Esophagus squamous epithelium (tissue), 5 donors: ENCODE measurements around the gene CIBAR2. TPM values are rescaled to one million over a fixed set of nuclear protein-coding genes. Genes with fewer than 3 reads are reported as not detected.

Source experiments
- DNase-seq: peaks from one replicate; lab custom pipeline; 2025; lab: John Stamatoyannopoulos, UW
- H3K27ac ChIP-seq, 4 donors: fragments of 200-600 bp; sonication (generic); one replicate each; pipeline ENCODE4 v1.5.1; 2016 to 2019; ENCODE audit warnings: mild to moderate bottlenecking in 1 of 4
- H3K27me3 ChIP-seq, 4 donors: fragments of 200-600 bp; sonication (generic); 1 replicate in 3 of 4; 2 replicates in 1 of 4; pipeline versions ENCODE4 v1.5.1 to v1.6.0; 2017 to 2021; ENCODE audit warnings: antibody characterized with exemption in 1 of 4
- H3K36me3 ChIP-seq, 3 donors: fragments of 200-600 bp; sonication (generic); one replicate each; pipeline ENCODE4 v1.5.1; 2016 to 2019
- H3K4me1 ChIP-seq, 3 donors: fragments of 200-600 bp; sonication (generic); one replicate each; pipeline ENCODE4 v1.5.1; 2017 to 2019
- H3K4me3 ChIP-seq, 4 donors: fragments of 200-600 bp; sonication (generic); 1 replicate in 3 of 4; 2 replicates in 1 of 4; pipeline ENCODE4 v1.5.1; 2016 to 2019; ENCODE audit warnings: mild to moderate bottlenecking in 2 of 4, moderate library complexity in 1 of 4
- H3K9me3 ChIP-seq, 3 donors: fragments of 200-600 bp; sonication (generic); one replicate each; pipeline ENCODE4 v1.5.1; 2016 to 2019
- POLR2A ChIP-seq, 4 donors: fragments of 450-650 bp; IDR thresholded peaks; one replicate each; pipeline ENCODE4 v1.6.1; 2017; ENCODE audit warnings: antibody characterized with exemption in 4 of 4, mild to moderate bottlenecking in 4 of 4, moderate library complexity in 3 of 4
- WGBS, 2 donors: methylation state at CpG; one replicate each; pipeline ENCODE4 v1.1.5; 2018; 5-methylcytosine and 5-hydroxymethylcytosine counted together
- intact Hi-C: fragments of 100-400 bp; cut with DNase I; formaldehyde crosslinking; loops from one replicate; pipeline ENCODE4 v1.15.0; 2022
- total RNA-seq, 4 donors: library from RNA; depleted of rRNA; stranded (reverse); fragments of >200 nt; gene quantifications; one replicate each; pipeline ENCODE4 v1.1.0, GENCODE V29; 2016
- TF ChIP-seq, protein P1 (sequence below), 6 experiments: fragments of 450-650 bp in 4 of 6; fragments of 200-600 bp in 2 of 6; sonication (generic) in 2 of 6; IDR thresholded peaks; one replicate each; pipeline ENCODE4 v1.5.1; 2016 to 2019; ENCODE audit warnings: antibody characterized with exemption in 6 of 6, mild to moderate bottlenecking in 4 of 6, moderate library complexity in 4 of 6
- donor health status: DM: yes; HTN: yes; CAD: no.

Gene CIBAR2
- total RNA-seq, 4 donors from 2014 or later = not detected

- no peaks in the 10 kb centered on the region for H3K9me3 ChIP-seq
- intact Hi-C loops = loop anchor here (10.0 kb wide), 1 partner anchor 122 kb away; no protein-coding TSS in a partner anchor
- DNase-seq = no peak
- H3K27me3 ChIP-seq = no peaks in the 10 kb centered on the region
- H3K4me1 ChIP-seq = peaks cover 7 to 50% (median 21%) of the 10 kb centered on the region in 3 donors
- TF ChIP-seq, protein P1, sequence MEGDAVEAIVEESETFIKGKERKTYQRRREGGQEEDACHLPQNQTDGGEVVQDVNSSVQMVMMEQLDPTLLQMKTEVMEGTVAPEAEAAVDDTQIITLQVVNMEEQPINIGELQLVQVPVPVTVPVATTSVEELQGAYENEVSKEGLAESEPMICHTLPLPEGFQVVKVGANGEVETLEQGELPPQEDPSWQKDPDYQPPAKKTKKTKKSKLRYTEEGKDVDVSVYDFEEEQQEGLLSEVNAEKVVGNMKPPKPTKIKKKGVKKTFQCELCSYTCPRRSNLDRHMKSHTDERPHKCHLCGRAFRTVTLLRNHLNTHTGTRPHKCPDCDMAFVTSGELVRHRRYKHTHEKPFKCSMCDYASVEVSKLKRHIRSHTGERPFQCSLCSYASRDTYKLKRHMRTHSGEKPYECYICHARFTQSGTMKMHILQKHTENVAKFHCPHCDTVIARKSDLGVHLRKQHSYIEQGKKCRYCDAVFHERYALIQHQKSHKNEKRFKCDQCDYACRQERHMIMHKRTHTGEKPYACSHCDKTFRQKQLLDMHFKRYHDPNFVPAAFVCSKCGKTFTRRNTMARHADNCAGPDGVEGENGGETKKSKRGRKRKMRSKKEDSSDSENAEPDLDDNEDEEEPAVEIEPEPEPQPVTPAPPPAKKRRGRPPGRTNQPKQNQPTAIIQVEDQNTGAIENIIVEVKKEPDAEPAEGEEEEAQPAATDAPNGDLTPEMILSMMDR (IDR thresholded peaks at IDR 0.05) = peak; percentile 72 to 94 (median 80)
- TF ChIP-seq POLR2A (IDR thresholded peaks at IDR 0.05) = no peak
- H3K4me3 ChIP-seq = no peak overlapping the region
- WGBS, 2 donors = 30 to 46% methylated on average over 7 to 9 of the region's 37 CpGs
- H3K36me3 ChIP-seq = peaks cover 0 to 39% (median 0%) of the 10 kb centered on the region in 3 donors
- peak overlapping the region in 1 of 4 donors; percentile 1 for H3K27ac ChIP-seq
Observed at GRCh38 chr16:85086347-85087291, 25.7 kb downstream of the CIBAR2 start.

DNA sequence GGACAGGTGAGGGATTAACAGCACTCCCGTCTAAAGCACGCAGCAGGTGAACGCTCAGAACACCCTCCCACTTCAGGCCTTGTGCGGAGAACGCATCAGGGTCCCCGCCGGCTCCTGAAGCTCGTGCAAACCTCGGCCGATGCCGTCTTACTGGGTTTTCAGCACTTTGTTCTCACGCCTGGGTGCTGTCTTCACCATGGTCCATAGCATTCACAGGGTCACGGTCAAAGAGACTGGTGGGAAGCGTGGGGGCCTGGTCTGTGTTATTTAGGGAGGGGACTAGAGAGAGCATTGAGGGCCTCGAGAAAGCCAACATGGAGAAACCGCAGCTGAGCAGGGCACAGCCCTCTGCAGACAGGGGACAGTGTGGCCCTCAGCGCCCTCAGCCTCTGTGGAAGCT lies 26.6 kb downstream of the CIBAR2 start:
- DNase-seq = no peak
- intact Hi-C loops = loop anchor here (10.0 kb wide), 1 partner anchor 121 kb away; no protein-coding TSS in a partner anchor

DNA sequence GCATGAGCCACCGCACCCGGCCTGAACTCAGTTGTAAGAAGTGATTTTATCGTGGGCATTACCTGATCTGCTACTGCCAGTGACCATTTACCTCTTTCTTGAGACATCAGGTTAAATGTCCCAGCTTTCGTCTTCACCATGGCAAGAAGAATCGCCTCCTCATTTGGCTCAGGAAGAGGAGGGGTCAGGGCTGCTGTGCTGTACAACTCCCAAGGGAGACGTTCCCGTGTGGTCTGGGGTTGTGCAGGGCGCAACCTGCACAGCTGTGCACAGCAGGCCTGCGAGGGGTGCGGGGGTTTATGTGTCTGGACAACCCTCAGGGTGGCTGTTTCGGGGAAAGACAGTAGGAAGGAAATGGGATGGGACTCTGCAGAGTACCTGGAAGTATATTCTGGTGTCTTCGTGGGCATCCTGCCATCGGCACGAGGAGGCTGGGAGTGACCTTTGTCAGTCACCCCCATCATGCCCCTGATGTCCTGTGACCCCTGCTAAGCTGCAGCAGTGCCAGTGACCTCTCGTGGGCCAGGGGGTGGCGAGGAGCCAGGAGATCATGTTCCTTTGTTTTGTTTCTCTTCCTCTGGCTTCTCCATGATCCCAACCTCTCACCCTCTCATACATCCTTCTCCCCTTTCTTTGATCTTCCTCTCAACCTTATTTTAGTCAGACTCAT lies 27.3 kb downstream of the CIBAR2 start:
- H3K9me3 ChIP-seq = no peaks in the 10 kb centered on the region
- TF ChIP-seq, protein P1 (IDR thresholded peaks at IDR 0.05) = no peak
- no peak for TF ChIP-seq POLR2A (IDR thresholded peaks at IDR 0.05)
- intact Hi-C loops = loop anchor here (10.0 kb wide), 1 partner anchor 120 kb away; no protein-coding TSS in a partner anchor
- H3K27ac ChIP-seq = no peak overlapping the region
- H3K4me3 ChIP-seq = no peak overlapping the region
- 68 to 81% methylated on average over 9 to 13 of the region's 16 CpGs for WGBS, 2 donors
- H3K36me3 ChIP-seq = peaks cover 0 to 47% (median 0%) of the 10 kb centered on the region in 3 donors
- no peaks in the 10 kb centered on the region for H3K27me3 ChIP-seq
- peaks cover 7 to 40% (median 20%) of the 10 kb centered on the region in 3 donors for H3K4me1 ChIP-seq
- no peak for DNase-seq

More for the DNA sequence above, 26.6 kb downstream of the CIBAR2 start:
- Histone ChIP-seq H3K9me3 (no peaks in the 10 kb centered on the region), H3K27me3 (no peaks in the 10 kb centered on the region), H3K4me3 (no peak overlapping the region), H3K4me1 (peaks cover 7 to 47% (median 21%) of the 10 kb centered on the region in 3 donors), H3K27ac (no peak overlapping the region), H3K36me3 (peaks cover 0 to 48% (median 0%) of the 10 kb centered on the region in 3 donors)
- TF ChIP-seq, protein P1 (IDR thresholded peaks at IDR 0.05) = no peak
- no peak for TF ChIP-seq POLR2A (IDR thresholded peaks at IDR 0.05)
- WGBS, 2 donors = 95 to 99% methylated on average over 4 to 12 of the region's 17 CpGs

DNA sequence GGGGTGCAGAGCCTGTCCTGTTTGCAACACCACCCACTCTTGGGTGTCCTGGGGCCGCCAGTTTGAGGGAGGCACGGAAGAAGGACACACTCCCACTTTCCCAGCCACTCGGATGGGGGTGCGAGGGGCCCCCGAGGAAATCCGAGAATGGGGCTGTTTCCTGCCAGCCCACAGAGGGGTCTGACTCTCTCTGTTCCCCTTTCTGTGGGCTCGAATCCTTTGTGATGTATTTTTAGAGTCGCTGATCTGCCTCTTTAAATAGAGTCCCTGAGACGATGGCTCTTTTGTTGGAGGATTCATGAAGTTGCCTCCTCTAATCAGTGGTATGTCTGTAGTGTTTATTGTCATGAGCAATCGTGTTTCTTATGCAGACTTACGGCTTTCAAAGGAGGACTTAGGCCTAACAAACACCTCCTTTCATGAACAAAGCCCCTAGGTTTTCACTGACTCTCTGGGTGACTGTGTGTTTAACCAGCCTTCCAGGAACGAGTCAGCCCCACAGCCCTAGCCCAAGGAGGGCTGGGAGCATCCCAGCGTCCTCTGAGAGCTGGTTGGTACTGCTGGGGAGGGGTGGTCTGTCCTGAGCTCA lies 29.1 kb downstream of the CIBAR2 start:
- no peak for DNase-seq
- no peak overlapping the region for H3K4me3 ChIP-seq
- peaks cover 0 to 26% (median 8%) of the 10 kb centered on the region in 3 donors for H3K4me1 ChIP-seq
- H3K36me3 ChIP-seq = peaks cover 2 to 47% (median 5%) of the 10 kb centered on the region in 3 donors
- WGBS, 2 donors = 57 to 72% methylated on average over 7 to 10 of the region's 13 CpGs
- H3K9me3 ChIP-seq = no peaks in the 10 kb centered on the region
- no peak overlapping the region for H3K27ac ChIP-seq
- intact Hi-C loops = loop anchor here (10.0 kb wide), 1 partner anchor 118 kb away; no protein-coding TSS in a partner anchor
- H3K27me3 ChIP-seq = no peaks in the 10 kb centered on the region
- no peak for TF ChIP-seq POLR2A (IDR thresholded peaks at IDR 0.05)
- TF ChIP-seq, protein P1 (IDR thresholded peaks at IDR 0.05) = no peak
